ENCODE results near the gene GNG3.
A peak's percentile ranks its signal among the peaks of the same experiment; 100 is the strongest.
"Not testable (repeated sequence)": the region's sequence is repeated elsewhere in the genome, so short reads cannot be mapped to it uniquely, and the experiment has no call there.

The GNG3 gene

GRCh38 chr11:62688491-62688890 is 19.0 kb upstream of the GNG3 start:
- DNase-seq = no peak

DNA sequence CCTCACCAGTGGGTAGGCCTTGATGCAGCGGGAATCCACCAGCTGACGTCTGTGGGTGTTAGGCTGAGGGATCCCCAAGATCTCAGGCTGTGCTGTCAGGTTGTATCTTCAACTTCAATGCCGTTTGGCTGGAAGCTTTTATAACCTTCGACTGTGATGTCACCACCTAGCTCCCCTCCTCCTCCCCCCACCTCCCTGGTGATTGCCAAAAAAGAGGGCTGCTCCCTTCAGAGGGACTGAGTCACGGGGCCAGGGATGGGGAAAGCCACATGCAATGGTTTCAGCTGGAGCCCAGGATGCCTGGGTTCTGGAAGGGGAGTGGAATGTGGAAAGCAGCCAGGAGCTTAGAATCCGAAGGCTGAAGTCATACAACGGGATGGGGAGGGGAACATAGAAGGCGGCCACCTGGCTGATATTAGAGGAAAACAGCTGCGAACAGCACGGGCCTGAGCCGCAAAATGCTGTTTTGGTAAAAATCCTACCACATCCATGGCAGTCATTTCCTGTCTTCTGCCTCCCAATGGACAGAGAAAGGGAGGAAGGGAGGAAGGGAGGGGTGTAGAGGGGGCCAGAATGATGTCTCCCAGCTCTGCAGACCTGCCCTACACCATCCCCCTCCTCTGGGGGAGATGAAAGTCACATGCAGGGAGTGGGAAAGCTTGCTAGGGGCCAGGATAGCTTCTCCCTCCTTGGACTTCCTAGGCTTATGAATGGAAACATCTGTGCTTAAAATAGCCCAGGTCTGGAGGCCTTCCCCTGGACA is 17.9 kb upstream of the GNG3 start, which contains the start of gene LRRN4CL:
TSS of gene LRRN4CL (minus strand) at position 110 of the 763 bp plus-strand sequence. CDS start 1,022 bp downstream, outside the sequence.
- DNase-seq = peak; percentile 19

- DNase-seq = not testable (repeated sequence)
Observed at GRCh38 chr11:62693624-62694023, 13.9 kb upstream of the GNG3 start.

DNA sequence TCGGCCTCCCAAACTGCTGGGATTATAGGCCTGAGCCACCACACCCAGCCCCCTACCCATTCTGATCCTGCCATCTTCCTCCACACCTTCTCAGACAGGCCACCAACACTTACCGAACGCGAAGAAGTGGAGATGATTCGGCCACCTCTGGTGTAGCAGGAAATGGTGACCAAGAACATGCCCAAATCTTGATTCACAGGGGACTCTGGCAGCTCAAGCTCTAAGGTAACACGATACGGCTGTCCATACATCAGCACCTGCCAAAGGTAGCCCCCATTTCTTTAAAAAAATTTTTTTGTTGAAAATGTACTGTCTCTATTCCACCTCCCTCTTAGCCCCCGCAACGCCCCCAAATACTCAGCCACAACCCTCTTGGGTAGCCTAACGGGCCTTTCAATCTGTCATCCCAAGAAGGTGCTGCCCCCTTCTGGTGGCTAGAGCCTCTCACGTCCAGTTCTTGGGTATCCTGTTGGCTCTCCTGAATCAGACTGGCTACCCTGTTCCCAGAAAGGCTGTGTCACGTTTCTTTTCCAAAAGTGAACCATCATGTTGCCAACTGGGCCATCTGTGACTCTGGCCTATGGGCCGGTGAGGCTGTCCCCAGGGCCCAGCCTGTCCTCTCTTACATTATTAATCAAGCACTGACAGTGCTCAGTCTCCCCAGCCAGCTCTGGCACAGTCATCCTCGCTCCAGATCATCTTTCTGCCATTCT is 12.9 kb upstream of the GNG3 start:
- peak; percentile 16 for DNase-seq

DNA sequence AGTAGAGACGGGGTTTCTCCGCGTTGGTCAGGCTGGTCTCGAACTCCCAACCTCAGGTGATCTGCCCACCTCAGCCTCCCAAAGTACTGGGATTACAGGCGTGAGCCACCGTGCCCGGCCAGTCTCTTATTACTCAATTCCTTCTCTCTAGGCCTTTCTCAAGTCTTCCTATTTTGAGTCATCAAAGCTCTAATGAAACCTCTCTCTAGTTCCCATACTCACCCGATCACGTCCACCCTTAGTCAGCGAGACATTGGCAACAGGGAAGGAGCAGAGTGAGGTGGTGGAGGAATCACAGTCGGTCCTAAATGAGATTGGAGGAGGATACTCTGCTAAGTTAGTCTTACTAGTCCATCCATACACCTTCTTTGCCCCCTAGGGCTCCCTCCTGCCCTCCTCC is 5.2 kb upstream of the GNG3 start:
- DNase-seq = no peak

- DNase-seq = not testable (repeated sequence)
Observed at GRCh38 chr11:62703921-62704320, 3.6 kb upstream of the GNG3 start.

GRCh38 chr11:62705413-62705812 is 2.1 kb upstream of the GNG3 start:
- DNase-seq = no peak

DNA sequence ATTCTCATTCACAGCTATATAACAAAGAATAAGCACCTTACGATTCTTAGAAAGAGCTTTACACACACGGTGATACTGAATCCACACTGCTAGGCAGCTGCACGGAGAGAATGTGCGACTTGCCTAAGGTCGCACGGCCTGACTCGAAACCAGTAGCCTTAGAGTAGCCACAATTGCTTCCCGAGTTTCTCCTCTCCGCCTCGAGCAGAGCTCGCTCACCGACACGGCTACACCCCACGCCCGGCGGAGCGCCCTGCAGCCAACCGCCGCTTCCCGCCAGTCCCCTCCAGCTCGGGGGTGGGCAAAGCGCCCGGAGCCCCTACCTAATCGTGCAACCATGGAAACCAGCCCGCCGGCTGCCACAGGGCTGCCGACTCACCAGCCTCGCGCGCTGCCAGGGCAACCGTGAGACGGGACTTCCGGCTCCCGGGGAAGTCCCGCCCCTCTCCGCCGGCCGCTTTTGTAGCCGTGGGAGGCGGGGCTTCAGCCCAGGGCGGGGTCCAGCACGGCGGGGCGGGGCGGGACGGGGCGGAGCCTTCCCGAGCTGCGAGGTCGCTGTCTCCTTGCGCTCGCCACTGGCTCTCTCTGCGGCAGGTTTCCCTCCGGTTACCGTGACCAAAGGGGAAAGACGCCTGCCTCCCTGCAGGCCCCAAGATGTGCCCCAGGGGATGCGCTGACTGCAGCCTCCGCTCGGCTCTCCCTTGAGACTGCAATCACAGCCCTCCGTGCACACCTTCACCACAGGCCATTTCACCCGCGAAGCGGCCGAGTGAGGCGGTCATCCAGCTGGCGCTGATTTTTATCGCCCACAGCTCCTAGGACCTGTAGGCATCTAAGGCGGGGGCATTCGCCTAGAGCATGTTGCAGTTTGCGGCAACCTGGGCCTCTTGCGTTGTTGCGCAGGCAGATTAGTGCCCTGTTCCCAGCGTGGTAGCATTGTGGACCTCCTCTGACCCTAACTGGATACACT is 1.3 kb upstream of the GNG3 start:
- peak; percentile 88 for DNase-seq

- no peak for DNase-seq
Observed at GRCh38 chr11:62706850-62707247, 627 bp upstream of the GNG3 start.

DNA sequence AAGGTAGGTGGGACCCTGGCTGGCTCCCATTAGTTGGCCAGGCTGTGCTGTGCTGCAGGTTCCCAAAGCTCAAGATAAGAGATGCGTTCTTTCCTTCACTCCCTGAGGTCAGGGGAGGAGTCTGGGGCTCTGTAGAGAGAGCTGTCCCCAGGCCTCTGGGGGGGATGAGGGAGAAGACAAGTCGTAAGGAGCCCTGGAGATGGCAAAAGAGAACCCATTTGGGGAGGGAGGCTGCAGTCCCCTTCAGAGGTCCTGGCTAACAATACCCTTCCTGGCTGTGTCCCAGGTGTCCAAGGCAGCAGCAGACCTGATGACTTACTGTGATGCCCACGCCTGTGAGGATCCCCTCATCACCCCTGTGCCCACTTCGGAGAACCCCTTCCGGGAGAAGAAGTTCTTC is 916 bp downstream of the GNG3 start:
- DNase-seq = no peak

DNA sequence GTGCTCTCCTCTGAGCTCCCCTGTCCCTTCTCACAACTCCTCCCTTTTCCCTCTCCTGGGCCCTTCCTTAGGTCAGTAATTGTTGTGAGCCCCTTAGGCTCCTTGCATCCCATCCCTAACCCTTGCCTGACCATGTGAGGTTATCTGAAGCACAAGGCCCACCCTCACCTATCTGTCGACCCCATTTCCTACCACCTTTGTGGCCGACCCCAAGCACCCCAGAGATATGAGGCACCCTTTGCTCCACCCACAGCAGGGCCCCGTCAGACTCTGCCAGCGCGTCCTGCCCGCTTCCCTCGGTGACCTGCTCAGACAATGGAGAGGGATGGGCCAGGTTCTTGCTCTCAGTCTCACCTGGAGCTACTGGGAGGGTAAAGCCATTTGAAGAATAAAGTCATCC is 1.3 kb downstream of the GNG3 start:
- DNase-seq = no peak

DNA sequence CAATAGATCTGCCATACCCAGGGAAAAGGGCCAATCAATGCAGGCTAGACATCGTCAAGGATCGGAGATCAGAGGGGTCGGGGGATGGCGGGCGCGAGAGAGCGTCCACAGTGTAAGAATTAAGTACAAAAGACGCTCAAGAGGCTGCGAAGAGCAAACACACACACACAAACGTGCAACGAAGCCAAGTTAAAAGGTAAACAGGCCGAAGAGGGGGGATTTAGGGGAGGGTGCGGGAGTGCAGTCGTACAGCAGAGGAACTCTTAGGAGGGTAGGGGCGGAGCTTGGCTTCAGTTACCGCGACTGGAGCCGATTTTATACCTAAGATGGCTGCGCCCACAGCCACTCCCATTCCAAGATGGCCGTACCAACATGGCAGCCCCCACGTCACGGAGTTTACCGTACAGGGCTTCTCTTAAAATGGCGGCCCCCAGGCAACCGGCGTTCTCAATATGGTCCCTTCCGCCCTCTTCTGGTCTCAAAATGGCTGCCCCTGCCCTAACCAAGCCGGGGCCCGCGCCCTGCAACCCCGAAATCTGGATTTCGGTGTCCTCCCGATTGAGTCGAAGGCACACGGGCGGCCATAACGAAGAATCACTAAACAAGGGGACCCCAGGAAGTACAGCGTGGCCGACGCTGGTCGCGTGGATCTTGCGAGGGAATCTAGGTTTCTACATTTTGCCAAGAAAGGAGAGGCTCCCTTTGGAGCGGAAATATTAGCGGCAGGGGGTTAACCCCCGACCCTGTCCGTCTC is 1.9 kb downstream of the GNG3 start:
- peak; percentile 50 for DNase-seq

- no peak for DNase-seq
Observed at GRCh38 chr11:62710001-62710345, 2.5 kb downstream of the GNG3 start.

- DNase-seq = no peak
Observed at GRCh38 chr11:62712276-62712812, 4.9 kb downstream of the GNG3 start.

- no peak for DNase-seq
Observed at GRCh38 chr11:62712861-62713260, 5.4 kb downstream of the GNG3 start.

DNA sequence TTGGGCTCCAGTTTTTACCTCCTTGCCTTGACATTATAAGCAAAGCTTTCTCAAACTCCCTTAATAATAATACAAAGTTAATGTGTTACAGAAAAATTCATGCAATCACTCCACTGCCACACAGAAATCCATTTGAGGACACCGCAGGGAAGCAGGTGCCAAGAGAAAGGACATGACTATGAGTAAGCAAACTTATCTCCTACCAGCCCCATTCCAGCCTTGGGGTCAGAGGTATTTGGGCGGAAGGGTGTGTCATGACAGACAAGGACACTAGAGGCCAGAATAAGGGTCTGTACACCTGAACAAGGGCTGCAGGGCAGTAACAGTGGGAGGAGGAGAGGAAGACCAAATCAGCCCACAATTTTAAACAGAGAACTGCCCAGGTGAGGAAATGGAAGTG is 5.9 kb downstream of the GNG3 start:
- no peak for DNase-seq

DNA sequence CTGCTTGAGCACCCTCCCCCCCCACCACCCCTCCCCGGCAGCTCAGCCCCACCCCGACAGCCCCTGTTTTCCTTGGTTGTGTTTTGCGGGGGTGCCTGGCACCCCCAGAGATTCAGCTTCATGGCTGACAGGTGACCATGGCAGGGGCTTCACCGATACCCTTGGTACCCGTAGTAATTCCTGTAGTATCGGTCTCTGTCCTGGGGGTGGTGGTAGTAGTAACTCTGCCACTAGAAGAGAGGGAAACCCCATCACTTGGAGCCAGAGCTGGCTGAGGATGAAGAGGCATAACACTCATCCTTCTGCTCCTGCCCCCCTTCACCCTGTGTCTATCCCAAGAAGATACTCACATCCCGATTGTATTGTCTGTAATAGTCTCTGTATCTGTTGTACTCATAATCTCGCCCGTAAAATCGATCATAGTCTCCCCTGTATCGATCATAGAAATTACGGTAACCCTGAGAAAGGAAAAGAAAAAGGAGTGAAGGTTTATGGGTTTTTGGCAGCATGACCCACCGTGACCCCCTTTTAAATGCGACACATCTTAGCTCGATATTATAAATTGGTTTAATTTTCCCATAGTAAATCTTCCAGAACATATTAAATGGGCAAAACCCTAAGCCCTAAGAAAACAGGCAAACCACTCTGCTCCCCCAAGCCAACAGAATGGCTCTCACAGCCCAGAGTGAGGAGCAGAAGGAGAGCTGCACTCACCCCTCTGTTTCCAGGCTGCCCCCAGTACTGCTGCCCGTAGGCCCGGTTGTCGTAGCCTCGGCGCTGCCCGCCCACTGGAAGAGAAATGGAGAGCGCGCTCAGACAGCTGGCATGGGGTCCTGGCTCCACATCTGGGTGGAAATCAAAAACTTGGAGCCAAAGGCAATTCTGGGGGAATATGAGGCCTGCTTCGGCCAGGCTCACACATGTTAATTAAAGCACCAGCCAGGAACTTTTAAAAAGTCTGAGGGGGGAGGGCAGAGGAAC is 8.0 kb downstream of the GNG3 start:
- DNase-seq = no peak

GRCh38 chr11:62716206-62716605 is 8.7 kb downstream of the GNG3 start:
- DNase-seq = no peak

- DNase-seq = no peak
Observed at GRCh38 chr11:62716816-62717215, 9.3 kb downstream of the GNG3 start.

DNA sequence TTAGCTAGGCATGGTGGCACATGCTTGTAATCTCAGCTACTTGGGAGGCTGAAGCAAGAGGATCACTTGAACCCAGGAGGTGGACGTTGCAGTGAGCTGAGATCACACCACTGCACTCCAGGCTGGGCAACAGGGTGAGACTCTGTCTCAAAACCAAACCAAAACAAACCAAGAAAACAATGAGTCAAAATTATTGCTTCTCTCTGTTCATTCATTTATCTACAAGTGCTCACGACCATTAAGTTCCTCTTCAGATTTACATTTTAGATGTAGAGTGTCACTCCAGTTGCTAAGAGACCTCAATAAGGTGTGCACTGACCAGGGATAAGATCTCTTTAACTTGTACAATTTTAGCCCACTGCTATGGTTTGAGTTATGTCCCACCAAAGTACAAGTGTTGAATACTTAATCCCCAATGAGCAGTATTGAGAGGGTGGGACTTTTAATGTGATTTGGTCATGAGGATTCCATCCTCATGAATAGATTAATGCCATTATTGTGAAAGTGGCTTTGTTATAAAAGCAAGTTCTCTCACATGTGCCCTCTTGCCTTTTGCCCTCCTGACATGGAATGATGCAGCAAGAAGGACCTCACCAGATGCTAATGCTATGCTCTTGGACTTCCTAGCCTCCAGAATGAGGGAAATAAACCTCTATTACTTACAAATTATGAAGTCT is 12.0 kb downstream of the GNG3 start:
- no peak for DNase-seq

Measured in NCI-H1694 treated with DMSO at 0.1 percent for 48 hours (cell line).